ENCODE data around the gene EVC.

The EVC gene
- 1.2 to 6.1 (median 5.6) reads per million in 3 donors for total RNA-seq

GRCh38 chr4:5710961-5711478, at the start of gene EVC:
EVC (plus strand) TSS chr4:5711201; CDS start chr4:5711381, 180 bp downstream.
- Histone ChIP-seq H3K4me1 (ENCODE audit: control insufficient read depth, insufficient read depth, low read length, poor library complexity, severe bottlenecking) (no peaks in the 10 kb centered on the region), H3K9me3 (ENCODE audit: control insufficient read depth, low read length) (no peaks in the 10 kb centered on the region), H3K27me3 (replicated peaks; ENCODE audit: control insufficient read depth, insufficient read depth, low read length, poor library complexity, severe bottlenecking) (peaks cover 12% of the 10 kb centered on the region), H3K27ac (ENCODE audit: insufficient read depth, low read length, poor library complexity, severe bottlenecking) (no peak within 1 kb of the TSS), H3K36me3 (ENCODE audit: control insufficient read depth, insufficient read depth, low read length) (no peaks in the 10 kb centered on the region), H3K4me3 (ENCODE audit: insufficient read depth, low read depth, low read length, poor library complexity, severe bottlenecking) (peak within 1 kb of the TSS; percentile 31)
- DNase-seq: peak in 1 of 3 donors; percentile 8

DNA sequence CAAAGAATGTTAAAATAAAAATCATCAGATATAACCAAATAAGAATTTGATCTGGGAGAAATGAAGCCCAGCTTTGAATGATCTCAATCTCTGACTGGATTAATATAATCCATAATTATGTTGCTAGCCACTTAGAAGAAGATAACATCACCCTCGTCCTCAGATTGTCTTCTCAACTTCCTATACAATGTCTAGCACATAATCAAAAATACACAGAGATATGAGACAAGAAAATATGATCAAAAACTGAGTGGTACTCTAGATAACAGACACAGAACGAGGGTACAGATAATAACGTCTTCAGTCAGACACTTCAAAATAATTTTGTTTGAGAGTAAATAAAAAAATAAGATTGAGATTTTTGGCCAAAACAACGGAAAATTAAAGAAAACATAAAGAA, 49.8 kb upstream of the EVC start:
- Histone ChIP-seq H3K27me3 (replicated peaks; ENCODE audit: control insufficient read depth, insufficient read depth, low read length, poor library complexity, severe bottlenecking) (no peaks in the 10 kb centered on the region), H3K4me3 (ENCODE audit: insufficient read depth, low read depth, low read length, poor library complexity, severe bottlenecking) (no peak overlapping the region), H3K9me3 (ENCODE audit: control insufficient read depth, low read length) (no peaks in the 10 kb centered on the region), H3K27ac (ENCODE audit: insufficient read depth, low read length, poor library complexity, severe bottlenecking) (no peak overlapping the region), H3K36me3 (ENCODE audit: control insufficient read depth, insufficient read depth, low read length) (no peaks in the 10 kb centered on the region), H3K4me1 (ENCODE audit: control insufficient read depth, insufficient read depth, low read length, poor library complexity, severe bottlenecking) (no peaks in the 10 kb centered on the region)
- no peak for DNase-seq

DNA sequence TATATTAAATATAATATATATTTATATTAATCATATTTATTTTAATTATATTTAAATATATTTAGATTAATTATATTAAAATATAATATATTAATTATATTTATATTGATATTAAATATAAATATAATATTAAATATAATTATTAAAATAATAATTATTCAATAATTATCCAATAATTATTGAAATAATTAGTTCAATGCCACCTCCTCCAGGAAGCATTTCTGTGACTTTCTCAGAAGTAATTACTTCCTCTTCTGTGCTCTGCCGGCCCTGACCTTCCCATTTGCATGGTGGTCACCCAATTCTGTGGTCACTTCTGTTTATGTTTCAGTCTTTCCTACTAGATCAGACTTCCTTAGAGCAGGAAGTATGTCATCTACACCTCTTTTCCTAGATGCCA, 48.4 kb upstream of the EVC start:
- Histone ChIP-seq H3K4me1 (ENCODE audit: control insufficient read depth, insufficient read depth, low read length, poor library complexity, severe bottlenecking) (no peaks in the 10 kb centered on the region), H3K27me3 (replicated peaks; ENCODE audit: control insufficient read depth, insufficient read depth, low read length, poor library complexity, severe bottlenecking) (no peaks in the 10 kb centered on the region), H3K4me3 (ENCODE audit: insufficient read depth, low read depth, low read length, poor library complexity, severe bottlenecking) (no peak overlapping the region), H3K27ac (ENCODE audit: insufficient read depth, low read length, poor library complexity, severe bottlenecking) (no peak overlapping the region), H3K36me3 (ENCODE audit: control insufficient read depth, insufficient read depth, low read length) (no peaks in the 10 kb centered on the region), H3K9me3 (ENCODE audit: control insufficient read depth, low read length) (no peaks in the 10 kb centered on the region)
- no peak for DNase-seq

GRCh38 chr4:5664778-5665177, 46.2 kb upstream of the EVC start:
- H3K27ac ChIP-seq (ENCODE audit: insufficient read depth, low read length, poor library complexity, severe bottlenecking): no peak overlapping the region

DNA sequence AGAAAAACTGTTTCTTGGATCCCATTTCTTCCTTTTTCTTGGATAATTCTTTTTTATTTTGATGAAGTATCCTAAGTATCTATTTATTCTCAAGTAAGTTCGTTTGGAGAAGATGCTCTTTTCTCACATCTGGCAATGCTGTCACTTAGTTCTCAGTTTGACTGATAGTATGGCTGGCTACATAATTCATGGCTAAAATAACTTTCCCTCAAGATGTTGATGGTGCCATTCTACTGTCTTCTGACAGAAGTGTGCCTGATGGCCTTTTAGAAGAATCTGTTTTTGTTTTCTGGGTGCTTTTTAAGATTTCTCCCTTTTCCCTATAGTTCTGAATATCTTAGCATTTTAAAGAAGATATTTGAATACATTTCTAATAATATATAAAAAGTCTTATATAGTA, 44.3 kb upstream of the EVC start:
- no peaks in the 10 kb centered on the region for H3K36me3 ChIP-seq (ENCODE audit: control insufficient read depth, insufficient read depth, low read length)
- H3K27ac ChIP-seq (ENCODE audit: insufficient read depth, low read length, poor library complexity, severe bottlenecking): no peak overlapping the region
- no peak for DNase-seq
- no peaks in the 10 kb centered on the region for H3K27me3 ChIP-seq (replicated peaks; ENCODE audit: control insufficient read depth, insufficient read depth, low read length, poor library complexity, severe bottlenecking)
- no peak overlapping the region for H3K4me3 ChIP-seq (ENCODE audit: insufficient read depth, low read depth, low read length, poor library complexity, severe bottlenecking)
- no peaks in the 10 kb centered on the region for H3K9me3 ChIP-seq (ENCODE audit: control insufficient read depth, low read length)
- H3K4me1 ChIP-seq (ENCODE audit: control insufficient read depth, insufficient read depth, low read length, poor library complexity, severe bottlenecking): no peaks in the 10 kb centered on the region

More at GRCh38 chr4:5664778-5665177, 46.2 kb upstream of the EVC start:
- Histone ChIP-seq H3K36me3 (ENCODE audit: control insufficient read depth, insufficient read depth, low read length) (no peaks in the 10 kb centered on the region), H3K9me3 (ENCODE audit: control insufficient read depth, low read length) (no peaks in the 10 kb centered on the region), H3K4me3 (ENCODE audit: insufficient read depth, low read depth, low read length, poor library complexity, severe bottlenecking) (no peak overlapping the region), H3K4me1 (ENCODE audit: control insufficient read depth, insufficient read depth, low read length, poor library complexity, severe bottlenecking) (no peaks in the 10 kb centered on the region), H3K27me3 (replicated peaks; ENCODE audit: control insufficient read depth, insufficient read depth, low read length, poor library complexity, severe bottlenecking) (no peaks in the 10 kb centered on the region)
- DNase-seq: no peak

DNA sequence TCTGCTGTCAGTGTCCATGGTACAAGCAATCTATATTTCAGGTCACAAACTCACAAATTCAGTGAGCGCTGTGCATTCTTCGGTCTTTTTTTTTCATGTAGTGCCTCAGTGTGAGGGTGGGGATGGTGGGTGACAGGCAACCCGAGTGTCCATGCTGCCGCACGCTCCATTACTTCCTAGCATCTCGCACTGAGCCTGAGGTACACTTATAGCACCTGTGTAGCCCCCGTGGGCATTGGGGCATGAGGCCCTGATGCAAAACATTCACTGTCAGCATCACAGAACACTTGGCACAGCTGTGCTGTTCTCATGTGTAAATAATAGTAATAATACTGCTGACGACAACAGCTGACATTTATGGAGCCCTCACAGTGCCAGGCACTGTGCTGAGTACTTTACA, 34.2 kb upstream of the EVC start:
- no peak overlapping the region for H3K4me3 ChIP-seq (ENCODE audit: insufficient read depth, low read depth, low read length, poor library complexity, severe bottlenecking)
- DNase-seq: no peak
- no peaks in the 10 kb centered on the region for H3K9me3 ChIP-seq (ENCODE audit: control insufficient read depth, low read length)
- H3K27ac ChIP-seq (ENCODE audit: insufficient read depth, low read length, poor library complexity, severe bottlenecking): no peak overlapping the region
- no peaks in the 10 kb centered on the region for H3K36me3 ChIP-seq (ENCODE audit: control insufficient read depth, insufficient read depth, low read length)
- H3K4me1 ChIP-seq (ENCODE audit: control insufficient read depth, insufficient read depth, low read length, poor library complexity, severe bottlenecking): no peaks in the 10 kb centered on the region
- H3K27me3 ChIP-seq (replicated peaks; ENCODE audit: control insufficient read depth, insufficient read depth, low read length, poor library complexity, severe bottlenecking): no peaks in the 10 kb centered on the region

GRCh38 chr4:5678977-5679376, 32.0 kb upstream of the EVC start:
- no peak overlapping the region for H3K27ac ChIP-seq (ENCODE audit: insufficient read depth, low read length, poor library complexity, severe bottlenecking)
- no peaks in the 10 kb centered on the region for H3K27me3 ChIP-seq (replicated peaks; ENCODE audit: control insufficient read depth, insufficient read depth, low read length, poor library complexity, severe bottlenecking)
- H3K9me3 ChIP-seq (ENCODE audit: control insufficient read depth, low read length): no peaks in the 10 kb centered on the region
- H3K4me1 ChIP-seq (ENCODE audit: control insufficient read depth, insufficient read depth, low read length, poor library complexity, severe bottlenecking): no peaks in the 10 kb centered on the region
- DNase-seq: no peak
- no peak overlapping the region for H3K4me3 ChIP-seq (ENCODE audit: insufficient read depth, low read depth, low read length, poor library complexity, severe bottlenecking)
- H3K36me3 ChIP-seq (ENCODE audit: control insufficient read depth, insufficient read depth, low read length): no peaks in the 10 kb centered on the region

DNA sequence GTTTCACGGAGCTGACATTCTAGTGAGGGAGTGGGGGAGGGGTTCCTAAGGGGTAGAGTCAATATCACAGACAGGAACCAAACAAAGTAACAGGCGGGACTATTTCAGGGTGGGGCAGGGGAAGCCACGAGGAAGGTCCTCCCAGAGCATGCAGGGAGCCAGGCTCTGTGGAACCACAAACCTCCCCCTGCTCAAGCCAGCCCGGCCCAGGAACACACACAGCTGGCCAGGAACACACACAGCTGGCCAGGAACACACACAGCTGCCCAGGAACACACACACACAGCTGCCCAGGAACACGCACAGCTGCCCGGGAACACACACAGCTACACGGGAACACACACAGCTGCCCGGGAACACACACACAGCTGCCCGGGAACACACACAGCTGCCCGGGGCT, 27.4 kb upstream of the EVC start:
- Histone ChIP-seq H3K9me3 (ENCODE audit: control insufficient read depth, low read length) (no peaks in the 10 kb centered on the region), H3K27ac (ENCODE audit: insufficient read depth, low read length, poor library complexity, severe bottlenecking) (no peak overlapping the region), H3K27me3 (replicated peaks; ENCODE audit: control insufficient read depth, insufficient read depth, low read length, poor library complexity, severe bottlenecking) (no peaks in the 10 kb centered on the region), H3K4me3 (ENCODE audit: insufficient read depth, low read depth, low read length, poor library complexity, severe bottlenecking) (no peak overlapping the region), H3K36me3 (ENCODE audit: control insufficient read depth, insufficient read depth, low read length) (no peaks in the 10 kb centered on the region), H3K4me1 (ENCODE audit: control insufficient read depth, insufficient read depth, low read length, poor library complexity, severe bottlenecking) (no peaks in the 10 kb centered on the region)
- no peak for DNase-seq

DNA sequence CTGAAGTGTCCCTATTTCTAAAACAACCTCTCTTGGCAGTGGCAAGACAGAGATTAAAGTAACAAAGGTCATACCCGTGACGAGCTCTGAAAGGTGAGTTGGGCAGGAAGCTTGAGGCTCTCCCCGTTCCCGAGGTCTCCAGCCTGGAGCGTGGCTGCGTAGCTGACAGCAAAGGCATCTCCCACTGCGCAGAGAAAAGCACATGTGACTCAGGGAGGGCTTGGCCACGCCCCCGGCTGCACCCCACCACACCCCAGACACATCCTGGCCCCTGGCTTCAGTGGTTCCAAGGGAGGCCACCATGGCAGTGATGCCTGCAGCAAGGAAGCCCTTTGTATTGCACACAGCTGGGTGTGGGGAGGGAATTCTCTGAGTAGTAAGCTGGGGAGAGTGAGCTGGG, 25.7 kb upstream of the EVC start:
- H3K27ac ChIP-seq (ENCODE audit: insufficient read depth, low read length, poor library complexity, severe bottlenecking): no peak overlapping the region
- H3K9me3 ChIP-seq (ENCODE audit: control insufficient read depth, low read length): no peaks in the 10 kb centered on the region
- DNase-seq: no peak
- H3K27me3 ChIP-seq (replicated peaks; ENCODE audit: control insufficient read depth, insufficient read depth, low read length, poor library complexity, severe bottlenecking): no peaks in the 10 kb centered on the region
- H3K36me3 ChIP-seq (ENCODE audit: control insufficient read depth, insufficient read depth, low read length): no peaks in the 10 kb centered on the region
- H3K4me1 ChIP-seq (ENCODE audit: control insufficient read depth, insufficient read depth, low read length, poor library complexity, severe bottlenecking): no peaks in the 10 kb centered on the region
- H3K4me3 ChIP-seq (ENCODE audit: insufficient read depth, low read depth, low read length, poor library complexity, severe bottlenecking): no peak overlapping the region

DNA sequence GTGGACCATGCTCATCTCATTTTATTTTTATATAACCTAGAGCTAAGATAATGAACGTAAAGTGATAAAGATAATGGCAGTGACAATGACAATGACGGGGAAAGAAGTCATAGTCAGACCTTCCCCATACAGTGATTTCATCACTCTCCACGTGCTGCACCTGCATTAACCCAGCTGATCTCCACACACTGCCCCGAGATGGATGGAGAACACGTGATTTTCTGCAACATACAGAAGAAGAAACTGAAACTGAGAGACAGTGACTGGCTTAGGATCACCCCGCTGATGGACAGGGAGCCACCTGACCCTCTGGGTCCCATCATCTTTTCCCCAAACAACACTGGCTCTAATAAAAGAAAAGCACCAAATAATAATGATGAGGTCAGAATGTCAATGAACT, 24.7 kb upstream of the EVC start:
- Histone ChIP-seq H3K27ac (ENCODE audit: insufficient read depth, low read length, poor library complexity, severe bottlenecking) (no peak overlapping the region), H3K27me3 (replicated peaks; ENCODE audit: control insufficient read depth, insufficient read depth, low read length, poor library complexity, severe bottlenecking) (no peaks in the 10 kb centered on the region), H3K36me3 (ENCODE audit: control insufficient read depth, insufficient read depth, low read length) (no peaks in the 10 kb centered on the region), H3K9me3 (ENCODE audit: control insufficient read depth, low read length) (no peaks in the 10 kb centered on the region), H3K4me1 (ENCODE audit: control insufficient read depth, insufficient read depth, low read length, poor library complexity, severe bottlenecking) (no peaks in the 10 kb centered on the region), H3K4me3 (ENCODE audit: insufficient read depth, low read depth, low read length, poor library complexity, severe bottlenecking) (no peak overlapping the region)
- no peak for DNase-seq

DNA sequence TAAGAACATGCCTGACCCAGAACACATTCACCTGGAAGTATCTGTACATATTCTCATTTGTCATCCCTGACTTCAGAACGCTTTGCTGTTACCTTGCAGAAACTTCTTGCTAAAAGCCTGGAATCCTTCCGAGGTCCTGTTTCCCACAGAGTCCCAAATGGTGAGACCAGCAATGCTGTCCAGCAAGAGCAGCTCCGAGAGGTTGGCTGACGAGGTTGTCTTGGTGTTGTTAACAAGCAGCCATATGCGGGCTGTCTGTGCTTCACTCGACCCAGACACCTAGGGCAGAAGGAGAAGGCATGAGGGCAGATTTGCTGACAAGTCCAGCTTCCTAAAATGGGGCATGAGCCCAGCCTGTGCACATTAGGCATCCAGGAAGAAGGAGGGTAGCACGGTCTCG, 21.9 kb upstream of the EVC start:
- Histone ChIP-seq H3K27ac (ENCODE audit: insufficient read depth, low read length, poor library complexity, severe bottlenecking) (no peak overlapping the region), H3K9me3 (ENCODE audit: control insufficient read depth, low read length) (no peaks in the 10 kb centered on the region), H3K27me3 (replicated peaks; ENCODE audit: control insufficient read depth, insufficient read depth, low read length, poor library complexity, severe bottlenecking) (no peaks in the 10 kb centered on the region), H3K4me1 (ENCODE audit: control insufficient read depth, insufficient read depth, low read length, poor library complexity, severe bottlenecking) (no peaks in the 10 kb centered on the region), H3K4me3 (ENCODE audit: insufficient read depth, low read depth, low read length, poor library complexity, severe bottlenecking) (no peak overlapping the region), H3K36me3 (ENCODE audit: control insufficient read depth, insufficient read depth, low read length) (no peaks in the 10 kb centered on the region)
- no peak for DNase-seq

All from effector memory CD4-positive, alpha-beta T cell (primary cell).